GM19463 (cell line): ENCODE data around the gene NUDT22.

Source experiments
- ATAC-seq: cut with Tn5 transposase; IDR thresholded peaks from one replicate; pipeline ENCODE4 v1.9.1; 2021; ENCODE audit warnings: mild to moderate bottlenecking, moderate library complexity; ENCODE audit not compliant: unreplicated experiment

Gene NUDT22

GRCh38 chr11:64241241-64241490 lies 15.1 kb downstream of the NUDT22 start:
- ATAC-seq, result peak; percentile 67

- peak; percentile 3 for ATAC-seq
Measured at GRCh38 chr11:64241491-64242374, 15.7 kb downstream of the NUDT22 start.

GRCh38 chr11:64243236-64243854 lies 17.3 kb downstream of the NUDT22 start:
- ATAC-seq, result no peak

- ATAC-seq, result no peak
Measured at GRCh38 chr11:64244107-64244506, 18.0 kb downstream of the NUDT22 start.

- no peak for ATAC-seq
Measured at GRCh38 chr11:64244966-64245365, 18.9 kb downstream of the NUDT22 start.

- no peak for ATAC-seq
Measured at GRCh38 chr11:64245401-64245796, 19.3 kb downstream of the NUDT22 start.

GRCh38 chr11:64245797-64246620 lies 19.9 kb downstream of the NUDT22 start:
- no peak for ATAC-seq

GRCh38 chr11:64246621-64246870 lies 20.5 kb downstream of the NUDT22 start:
- peak; percentile 4 for ATAC-seq

- ATAC-seq, result peak; percentile 38
Measured at GRCh38 chr11:64246871-64247728, 21.0 kb downstream of the NUDT22 start, which contains the start of gene PPP1R14B. TSS of gene PPP1R14B (minus strand) at chr11:64246943. CDS start at chr11:64246673, 270 bp downstream.

- no peak for ATAC-seq
Measured at GRCh38 chr11:64247729-64248531, 21.9 kb downstream of the NUDT22 start.

GRCh38 chr11:64248578-64248977 lies 22.5 kb downstream of the NUDT22 start:
- no peak for ATAC-seq

- no peak for ATAC-seq
Measured at GRCh38 chr11:64249038-64249437, 23.0 kb downstream of the NUDT22 start.

- no peak for ATAC-seq
Measured at GRCh38 chr11:64249563-64250414, 23.7 kb downstream of the NUDT22 start.

- no peak for ATAC-seq
Measured at GRCh38 chr11:64250415-64251015, 24.4 kb downstream of the NUDT22 start.

- ATAC-seq, result peak; percentile 40
Measured at GRCh38 chr11:64251016-64251752, 25.1 kb downstream of the NUDT22 start, which contains the start of gene PLCB3. TSS of gene PLCB3 (plus strand) at chr11:64251530. CDS start at chr11:64251650, 120 bp downstream.

- ATAC-seq, result no peak
Measured at GRCh38 chr11:64251753-64252002, 25.6 kb downstream of the NUDT22 start.

GRCh38 chr11:64252003-64252872 lies 26.2 kb downstream of the NUDT22 start:
- no peak for ATAC-seq
